Sigmoid colon (tissue), 4 donors: ENCODE data around the gene USP33.
"Not testable (repeated sequence)": the region's sequence is repeated elsewhere in the genome, so short reads cannot be mapped to it uniquely, and the experiment has no call there.

ENCODE experiments used
- EP300 ChIP-seq, 4 donors: sonication (generic); formaldehyde crosslinking; IDR thresholded peaks; one replicate each; pipeline ENCODE4 v1.6.1; 2017; ENCODE audit warnings: antibody characterized with exemption in 4 of 4
- POLR2A ChIP-seq, 2 donors: fragments of 450-650 bp; IDR thresholded peaks; one replicate each; pipeline ENCODE4 v1.6.1; 2016; ENCODE audit warnings: antibody characterized with exemption in 2 of 2, mild to moderate bottlenecking in 2 of 2, moderate library complexity in 2 of 2
- TF ChIP-seq, protein P1 (sequence below), 4 experiments: fragments of 450-650 bp in 3 of 4; fragments of 200-600 bp in 1 of 4; IDR thresholded peaks; one replicate each; pipeline ENCODE4 v1.5.1; 2016 to 2019; ENCODE audit warnings: antibody characterized with exemption in 4 of 4, mild to moderate bottlenecking in 3 of 4, moderate library complexity in 2 of 4

DNA sequence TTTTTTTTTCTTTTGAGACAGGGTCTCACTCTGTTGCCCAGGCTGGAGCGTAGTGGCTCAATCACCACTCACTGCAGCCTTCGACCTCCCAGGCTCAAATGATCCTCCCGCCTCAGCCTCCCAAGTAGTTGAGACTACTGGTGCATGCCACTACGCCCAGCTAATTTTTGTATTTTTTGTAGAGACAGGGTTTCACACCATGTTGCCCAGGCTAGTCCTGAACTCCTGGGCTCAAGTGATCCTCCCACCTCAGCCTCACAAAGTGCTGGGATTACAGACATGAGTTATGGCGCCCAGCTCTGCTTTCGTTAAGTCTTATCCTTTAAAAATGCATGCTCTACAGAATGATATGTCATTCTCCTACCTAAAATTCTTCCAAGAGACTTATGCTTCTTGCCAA, 113.4 kb downstream of the USP33 start:
- TF ChIP-seq POLR2A, EP300 (IDR thresholded peaks at IDR 0.05): not testable (repeated sequence)
- TF ChIP-seq, protein P1, sequence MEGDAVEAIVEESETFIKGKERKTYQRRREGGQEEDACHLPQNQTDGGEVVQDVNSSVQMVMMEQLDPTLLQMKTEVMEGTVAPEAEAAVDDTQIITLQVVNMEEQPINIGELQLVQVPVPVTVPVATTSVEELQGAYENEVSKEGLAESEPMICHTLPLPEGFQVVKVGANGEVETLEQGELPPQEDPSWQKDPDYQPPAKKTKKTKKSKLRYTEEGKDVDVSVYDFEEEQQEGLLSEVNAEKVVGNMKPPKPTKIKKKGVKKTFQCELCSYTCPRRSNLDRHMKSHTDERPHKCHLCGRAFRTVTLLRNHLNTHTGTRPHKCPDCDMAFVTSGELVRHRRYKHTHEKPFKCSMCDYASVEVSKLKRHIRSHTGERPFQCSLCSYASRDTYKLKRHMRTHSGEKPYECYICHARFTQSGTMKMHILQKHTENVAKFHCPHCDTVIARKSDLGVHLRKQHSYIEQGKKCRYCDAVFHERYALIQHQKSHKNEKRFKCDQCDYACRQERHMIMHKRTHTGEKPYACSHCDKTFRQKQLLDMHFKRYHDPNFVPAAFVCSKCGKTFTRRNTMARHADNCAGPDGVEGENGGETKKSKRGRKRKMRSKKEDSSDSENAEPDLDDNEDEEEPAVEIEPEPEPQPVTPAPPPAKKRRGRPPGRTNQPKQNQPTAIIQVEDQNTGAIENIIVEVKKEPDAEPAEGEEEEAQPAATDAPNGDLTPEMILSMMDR (IDR thresholded peaks at IDR 0.05): not testable (repeated sequence)
